ENCODE measurements around the gene UBE4B. TPM values are rescaled to one million over a fixed set of nuclear protein-coding genes. Genes with fewer than 3 reads are reported as not detected.

Gene UBE4B
- total RNA-seq, 1 donor from 2014 or later = 17.3 TPM

DNA sequence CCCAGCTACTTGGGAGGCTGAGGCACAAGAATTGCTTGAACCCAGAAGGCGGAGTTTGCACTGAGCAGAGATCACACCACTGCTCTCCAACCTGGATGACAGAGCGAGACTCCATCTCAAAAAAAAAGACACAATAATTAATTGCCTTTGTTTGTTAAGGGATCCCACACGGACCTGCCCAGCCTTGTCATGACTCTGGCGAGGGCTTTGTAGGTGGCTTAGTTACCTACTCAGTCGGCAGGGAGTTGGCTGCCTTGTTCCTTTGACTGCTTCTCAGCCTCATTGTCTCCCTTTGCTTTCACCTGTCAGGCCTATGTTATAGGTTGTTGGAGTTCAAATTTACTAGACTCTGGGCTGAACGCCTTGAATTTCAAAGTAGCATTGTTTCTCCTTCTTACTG lies 82.0 kb downstream of the UBE4B start:
- DNase-seq (ENCODE audit: low read depth, low spot score) = no peak

DNA sequence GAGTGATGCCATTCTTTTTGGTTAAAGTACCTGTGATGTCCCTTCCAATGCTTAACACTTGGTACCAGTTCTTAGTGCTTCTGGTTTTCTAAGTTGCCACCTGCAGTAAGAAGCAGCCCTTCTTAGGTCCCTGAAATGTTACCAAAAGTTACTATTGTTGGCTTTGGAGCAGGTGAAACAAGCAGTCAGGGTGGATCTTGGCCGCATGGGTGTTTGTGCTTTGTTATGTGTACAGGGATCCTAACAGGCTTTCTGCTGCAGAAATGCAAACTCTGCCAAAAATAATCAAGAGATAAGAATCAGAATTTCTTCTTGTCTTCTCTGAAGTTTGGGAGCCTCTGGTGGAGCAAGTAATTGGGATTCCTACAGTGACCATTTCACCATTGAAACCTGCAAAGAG lies 84.4 kb downstream of the UBE4B start:
- no peak for DNase-seq (ENCODE audit: low read depth, low spot score)

DNA sequence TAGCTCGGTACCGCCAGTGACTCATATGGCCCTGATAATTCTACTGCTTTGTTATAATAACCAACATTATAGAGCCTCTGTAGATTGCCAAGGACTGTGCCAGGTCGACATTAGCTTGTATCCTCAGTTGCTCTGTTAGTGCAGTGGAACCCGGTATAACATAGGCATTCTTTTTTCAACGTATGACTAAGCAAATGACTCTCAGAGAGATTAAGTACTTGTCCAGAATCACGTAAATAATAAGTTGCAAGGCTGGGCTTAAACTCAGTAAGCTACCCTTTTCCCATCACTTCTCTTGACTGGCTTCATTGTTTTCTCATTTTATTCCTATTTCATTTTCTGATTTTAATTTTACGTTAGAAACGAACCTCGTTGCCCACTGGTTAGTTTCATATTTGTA lies 85.1 kb downstream of the UBE4B start:
- DNase-seq (ENCODE audit: low read depth, low spot score) = no peak

DNA sequence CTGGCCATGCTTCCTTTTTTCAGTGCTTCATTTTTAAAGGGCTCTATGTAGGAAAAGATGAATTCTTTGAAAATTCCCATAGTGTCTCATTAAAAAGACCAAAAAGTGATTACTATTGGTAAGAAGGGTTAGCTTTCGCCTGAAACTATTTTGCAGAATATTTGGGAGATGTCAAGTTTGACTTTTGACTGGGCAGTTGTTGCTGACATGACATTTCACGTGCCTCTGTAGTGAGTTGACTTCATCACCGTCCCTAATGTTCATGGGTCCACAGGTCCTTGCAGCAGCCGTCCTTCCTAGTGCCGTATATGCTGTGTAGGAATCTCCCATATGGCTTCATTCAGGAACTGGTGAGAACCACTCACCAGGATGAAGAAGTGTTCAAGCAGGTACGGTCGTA lies 88.9 kb downstream of the UBE4B start:
- no peak for DNase-seq (ENCODE audit: low read depth, low spot score)

DNA sequence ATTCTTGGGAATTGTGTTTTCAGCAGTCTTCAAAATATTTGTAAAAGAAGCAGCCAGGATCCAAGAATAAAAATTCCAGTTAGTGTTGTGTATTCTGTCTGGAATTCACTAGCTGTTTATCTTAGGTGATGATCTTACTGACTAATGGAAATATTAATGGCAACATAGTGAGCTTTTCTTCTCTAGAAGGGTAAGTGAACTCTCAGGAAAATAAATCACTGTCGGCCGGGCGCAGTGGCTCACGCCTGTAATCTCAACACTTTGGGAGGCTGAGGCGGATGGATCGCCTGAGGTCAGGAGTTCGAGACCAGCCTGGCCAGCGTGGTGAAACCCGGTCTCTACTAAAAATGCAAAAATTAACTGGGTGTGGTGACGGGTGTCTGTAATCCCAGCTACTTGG lies 90.2 kb downstream of the UBE4B start:
- no peak for DNase-seq (ENCODE audit: low read depth, low spot score)

DNA sequence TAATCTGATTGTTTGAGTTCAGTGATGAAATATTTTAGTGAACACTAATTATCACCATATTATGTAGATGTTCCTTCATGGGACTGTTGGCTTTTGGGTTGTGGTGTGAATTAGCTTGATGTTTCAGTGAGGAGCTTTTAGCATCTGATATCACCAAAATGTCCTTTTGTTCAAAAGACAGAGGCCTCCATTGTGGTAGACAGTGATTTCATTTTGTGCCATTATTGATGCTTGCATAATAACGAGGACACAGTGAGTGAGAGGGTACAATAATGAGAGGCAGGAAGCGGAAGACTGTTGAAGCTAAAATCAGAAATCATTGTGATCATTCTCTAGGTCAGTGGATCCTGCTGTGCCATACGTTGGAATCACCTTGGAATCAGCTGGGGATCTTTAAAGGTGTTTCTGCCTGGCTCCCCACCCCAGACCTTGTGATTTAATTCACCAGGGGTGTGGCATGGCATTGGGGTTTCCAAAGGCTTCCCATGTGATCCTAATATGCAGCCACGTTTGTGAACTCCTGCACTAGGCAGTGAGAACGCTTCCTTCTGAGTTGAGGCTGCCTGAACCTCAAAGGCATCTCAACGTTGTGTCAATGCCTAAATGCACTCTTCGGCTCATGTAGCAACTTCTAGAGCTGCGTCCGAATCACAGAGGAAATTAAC lies 95.5 kb downstream of the UBE4B start:
- no peak for DNase-seq (ENCODE audit: low read depth, low spot score)

DNA sequence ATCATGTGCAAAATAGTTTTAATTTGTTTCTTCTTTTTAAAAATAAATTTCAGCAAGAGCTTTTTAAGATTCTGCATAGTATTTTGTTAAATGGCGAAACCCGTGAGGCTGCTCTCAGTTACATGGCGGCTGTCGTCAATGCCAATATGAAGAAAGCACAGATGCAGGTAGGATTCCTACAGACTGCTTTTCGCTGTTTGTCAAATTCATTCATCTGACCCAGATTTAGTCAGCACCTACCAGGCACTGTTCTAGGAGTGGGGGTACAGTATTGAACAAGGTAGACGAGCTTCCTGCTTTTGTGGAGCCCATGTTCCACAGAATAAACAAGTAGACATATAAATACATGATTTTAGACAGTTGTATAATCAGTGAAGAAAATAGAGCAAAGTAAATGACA lies 99.6 kb downstream of the UBE4B start:
- DNase-seq (ENCODE audit: low read depth, low spot score) = no peak

DNA sequence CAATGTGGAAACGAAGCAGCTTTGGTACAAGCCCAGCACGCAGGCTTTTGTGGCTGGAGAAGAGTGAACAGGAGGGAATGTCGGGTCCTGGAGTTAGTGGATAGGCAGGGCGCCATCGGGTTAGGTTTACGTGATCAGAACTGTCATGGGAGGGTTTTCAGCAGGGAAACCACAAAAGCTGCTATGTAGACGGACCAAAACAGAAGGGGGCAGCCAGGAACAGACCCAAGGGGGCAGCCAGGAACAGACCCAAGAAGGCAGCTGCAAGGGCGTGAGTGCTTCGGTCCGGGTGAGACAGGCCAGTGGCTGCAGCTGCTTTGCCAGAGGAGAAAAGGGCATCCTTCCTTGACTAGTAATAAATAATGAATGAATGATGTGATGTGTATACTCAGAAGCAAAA lies 100.1 kb downstream of the UBE4B start:
- DNase-seq (ENCODE audit: low read depth, low spot score) = no peak

DNA sequence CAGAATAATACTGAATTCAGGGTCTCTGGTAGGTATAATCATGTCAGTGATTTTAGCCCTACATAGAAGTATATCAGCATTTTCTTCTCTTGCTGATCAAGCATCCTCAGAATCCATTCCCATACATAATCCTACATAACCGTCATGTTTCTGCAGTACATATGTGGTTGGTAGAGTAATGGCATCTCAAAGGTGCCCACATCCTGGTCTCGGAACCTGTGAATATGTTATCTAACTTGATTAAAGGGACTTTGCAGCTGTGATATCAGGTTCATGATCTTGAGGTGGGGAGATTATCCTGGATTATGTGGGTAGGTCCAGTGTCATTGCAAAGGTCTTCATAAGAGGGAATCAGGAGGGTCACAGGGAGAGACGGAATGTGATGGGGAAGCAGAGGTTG lies 108.2 kb downstream of the UBE4B start:
- no peak for DNase-seq (ENCODE audit: low read depth, low spot score)

DNA sequence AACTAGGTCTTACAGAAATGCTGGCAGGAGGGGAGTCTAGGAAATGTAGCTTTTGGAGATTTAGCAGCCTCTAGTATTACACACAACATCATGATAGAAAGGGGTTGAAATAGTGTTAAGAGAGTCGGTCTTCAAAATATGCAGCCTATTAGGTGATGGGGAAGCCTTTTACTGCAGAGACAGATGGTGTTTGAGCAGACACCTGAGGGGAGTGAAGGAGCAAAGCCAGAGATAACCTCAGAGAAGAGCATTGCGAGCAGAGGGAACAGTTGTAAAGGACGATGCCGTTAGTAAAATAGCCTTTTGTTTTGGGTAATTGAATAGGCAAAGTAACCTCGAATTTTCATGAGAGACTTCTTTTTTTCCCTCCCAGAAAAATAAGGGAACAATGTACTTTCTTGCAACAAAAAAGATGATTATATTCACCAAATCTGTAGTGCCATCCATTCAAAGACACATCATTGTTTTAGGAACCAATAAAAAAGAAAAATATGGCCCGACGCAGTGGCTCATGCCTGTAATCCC lies 111.3 kb downstream of the UBE4B start:
- no peak for DNase-seq (ENCODE audit: low read depth, low spot score)

DNA sequence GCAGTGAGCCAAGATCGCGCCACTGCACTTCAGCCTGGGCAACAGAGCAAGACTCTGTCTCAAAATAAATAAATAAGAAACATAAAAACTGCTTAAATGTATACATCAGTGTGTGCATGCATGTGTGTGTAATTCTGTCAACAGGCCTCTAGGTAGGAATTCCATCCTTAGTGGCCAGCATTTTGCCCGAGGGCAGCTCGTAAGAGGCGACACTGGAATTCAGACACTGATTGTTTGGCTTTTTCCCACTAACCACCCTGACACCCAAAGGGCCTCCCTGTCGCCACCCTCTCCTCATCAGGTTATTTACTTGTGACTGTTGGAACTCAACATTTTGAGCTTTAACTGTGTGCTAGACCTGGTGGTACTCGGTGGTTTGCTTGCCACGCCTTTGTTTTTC lies 113.6 kb downstream of the UBE4B start:
- DNase-seq (ENCODE audit: low read depth, low spot score) = no peak

DNA sequence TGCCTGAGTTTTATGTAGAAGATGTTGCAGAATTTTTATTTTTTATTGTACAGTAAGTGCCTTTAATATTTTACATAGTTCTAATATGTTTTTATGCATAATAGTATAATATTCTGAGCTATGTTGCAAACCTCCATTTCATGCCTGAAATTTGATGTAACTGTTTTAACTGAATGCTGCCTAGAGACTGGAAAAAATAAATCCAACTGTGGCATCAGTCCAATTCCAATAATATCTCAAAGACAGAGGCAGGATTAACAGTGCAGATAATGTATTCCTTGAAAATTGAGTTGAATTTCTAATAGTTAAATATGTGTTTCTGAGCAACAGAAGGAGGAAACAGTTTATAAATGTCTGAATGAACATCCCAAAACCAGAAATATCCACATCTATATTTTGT lies 116.5 kb downstream of the UBE4B start:
- no peak for DNase-seq (ENCODE audit: low read depth, low spot score)

DNA sequence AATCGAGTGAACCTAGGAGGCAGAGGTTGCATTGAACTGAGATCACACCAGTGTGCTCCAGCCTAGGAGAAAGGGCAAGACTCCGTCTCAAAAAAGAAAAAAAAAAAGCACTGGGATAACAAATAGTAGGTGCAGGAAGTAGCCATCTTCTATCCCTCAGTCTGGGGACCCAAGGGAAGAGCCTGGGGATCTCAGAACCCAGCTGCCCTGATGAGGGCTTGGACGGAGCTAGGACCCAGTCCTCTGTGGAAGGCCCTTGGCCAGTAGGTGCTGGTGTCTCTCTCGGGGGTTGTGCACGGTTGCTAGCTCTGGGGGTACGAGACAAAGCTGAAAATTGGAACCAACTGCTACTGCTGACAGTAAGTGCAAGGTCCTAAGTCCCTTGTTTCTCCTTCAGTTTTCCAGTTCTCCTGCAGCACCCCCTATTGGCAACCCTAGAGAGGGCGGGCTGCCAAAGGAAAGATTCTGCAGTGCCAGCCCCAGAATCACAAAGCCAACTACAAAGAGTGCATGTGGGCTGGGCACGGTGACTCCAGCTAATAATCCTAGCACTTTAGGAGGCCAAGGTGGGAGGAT lies 120.0 kb downstream of the UBE4B start:
- DNase-seq (ENCODE audit: low read depth, low spot score) = peak; percentile 7

DNA sequence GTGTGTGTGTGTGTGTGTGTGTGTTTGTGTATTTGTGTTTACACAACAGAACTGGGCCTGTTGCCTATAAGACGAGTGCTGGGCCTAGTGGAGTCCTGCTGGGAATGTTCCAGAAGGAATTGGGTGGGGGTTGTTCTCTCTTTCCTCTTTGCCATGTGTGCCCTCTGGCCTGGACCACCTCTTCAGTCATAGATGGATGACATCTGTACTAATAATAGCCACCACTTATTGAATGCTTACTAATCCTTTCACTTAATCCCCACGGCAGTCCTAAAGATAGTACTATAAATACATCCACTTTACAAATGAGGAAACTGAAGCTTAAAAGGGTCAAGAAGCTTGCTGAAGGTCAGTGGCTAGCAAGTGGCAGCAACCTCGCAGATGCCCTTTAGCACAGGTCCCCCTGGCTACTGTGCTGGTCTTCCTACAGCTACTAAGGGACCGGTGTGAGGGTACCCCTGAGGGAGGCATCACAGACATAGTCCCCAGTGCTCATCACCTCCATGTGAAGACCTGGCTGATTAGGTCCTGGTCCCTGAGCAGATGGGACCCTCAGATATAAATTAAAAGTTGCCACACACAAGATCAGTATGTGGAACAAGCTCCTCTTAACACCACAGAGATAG lies 122.4 kb downstream of the UBE4B start:
- no peak for DNase-seq (ENCODE audit: low read depth, low spot score)

DNA sequence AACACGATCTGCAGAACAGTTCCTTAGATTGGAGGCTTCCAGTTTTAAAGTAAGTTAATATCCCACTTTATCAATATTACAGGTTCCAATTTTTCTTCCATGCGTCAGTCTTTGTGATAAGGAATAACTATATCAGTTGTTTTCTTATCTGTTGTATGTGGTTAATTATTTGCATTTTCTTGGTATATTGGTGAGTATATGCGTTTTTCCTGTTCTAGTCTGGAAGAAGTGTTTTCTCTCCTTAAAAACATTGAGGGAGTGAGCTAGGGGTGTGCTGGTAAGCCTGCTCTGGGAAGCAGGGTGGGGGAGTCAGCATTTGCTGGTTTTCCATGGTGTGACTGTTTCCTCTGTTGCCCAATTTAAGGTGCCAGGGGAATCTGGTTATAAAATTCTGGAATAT lies 127.4 kb downstream of the UBE4B start:
- DNase-seq (ENCODE audit: low read depth, low spot score) = no peak

DNA sequence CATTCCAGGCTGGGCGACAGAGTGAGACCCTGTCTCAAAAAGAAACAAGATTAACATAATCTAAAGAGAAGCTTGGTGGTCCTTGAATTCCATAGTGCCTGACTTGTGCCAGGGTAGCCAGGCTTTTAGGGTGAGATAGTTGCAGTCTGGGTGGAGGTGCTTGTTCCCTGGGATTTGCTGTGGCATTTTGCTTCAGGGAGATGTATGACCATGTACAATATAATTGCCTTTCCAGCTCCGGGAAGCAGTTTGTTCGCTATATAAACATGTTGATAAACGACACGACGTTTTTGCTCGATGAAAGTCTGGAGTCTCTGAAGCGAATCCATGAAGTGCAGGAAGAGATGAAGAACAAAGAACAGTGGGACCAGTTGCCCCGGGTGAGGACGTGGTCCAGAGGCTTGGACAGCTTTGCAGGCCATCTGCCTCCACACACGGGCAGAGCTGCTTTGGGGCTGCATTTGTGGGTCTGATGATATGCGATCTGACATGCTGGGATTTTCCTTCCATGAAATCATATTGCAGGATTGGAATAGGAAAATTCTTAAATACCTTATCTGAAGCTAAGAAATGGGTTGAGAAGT lies 128.2 kb downstream of the UBE4B start:
- DNase-seq (ENCODE audit: low read depth, low spot score) = no peak

DNA sequence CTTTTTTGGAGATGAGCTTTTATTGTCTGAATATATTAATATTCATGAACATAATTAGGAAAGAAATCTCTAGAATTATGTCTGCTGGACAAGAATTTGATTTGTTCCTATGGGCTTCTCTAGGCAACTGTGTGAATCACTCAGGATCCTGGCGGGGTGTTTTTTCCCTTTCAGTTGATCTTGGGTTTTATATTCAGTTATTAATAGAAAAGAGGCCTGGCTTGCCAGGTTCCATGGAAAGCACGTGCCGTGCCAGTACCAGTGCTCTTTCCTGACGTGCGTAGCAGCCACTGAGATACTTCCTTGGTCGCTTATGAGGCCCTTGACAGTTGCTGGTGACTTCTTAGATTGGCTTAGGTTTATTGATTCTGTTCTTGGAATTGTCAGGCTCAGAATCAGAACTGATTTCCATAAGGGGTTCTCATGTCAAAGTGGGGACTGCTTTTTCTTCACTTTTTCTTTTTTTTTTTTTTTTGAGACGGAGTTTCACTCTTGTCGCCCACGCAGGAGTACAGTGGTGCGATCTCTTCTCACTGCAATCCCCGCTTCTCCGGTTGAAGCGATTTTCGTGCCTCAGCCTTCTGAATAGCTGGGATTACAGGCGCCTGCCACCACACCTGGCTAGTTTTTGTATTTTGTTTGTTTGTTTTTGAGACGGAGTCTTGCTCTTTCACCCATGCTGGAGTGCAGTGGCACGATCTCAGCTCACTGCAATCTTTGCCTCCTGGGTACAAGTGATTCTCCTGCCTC lies 129.0 kb downstream of the UBE4B start:
- no peak for DNase-seq (ENCODE audit: low read depth, low spot score)

DNA sequence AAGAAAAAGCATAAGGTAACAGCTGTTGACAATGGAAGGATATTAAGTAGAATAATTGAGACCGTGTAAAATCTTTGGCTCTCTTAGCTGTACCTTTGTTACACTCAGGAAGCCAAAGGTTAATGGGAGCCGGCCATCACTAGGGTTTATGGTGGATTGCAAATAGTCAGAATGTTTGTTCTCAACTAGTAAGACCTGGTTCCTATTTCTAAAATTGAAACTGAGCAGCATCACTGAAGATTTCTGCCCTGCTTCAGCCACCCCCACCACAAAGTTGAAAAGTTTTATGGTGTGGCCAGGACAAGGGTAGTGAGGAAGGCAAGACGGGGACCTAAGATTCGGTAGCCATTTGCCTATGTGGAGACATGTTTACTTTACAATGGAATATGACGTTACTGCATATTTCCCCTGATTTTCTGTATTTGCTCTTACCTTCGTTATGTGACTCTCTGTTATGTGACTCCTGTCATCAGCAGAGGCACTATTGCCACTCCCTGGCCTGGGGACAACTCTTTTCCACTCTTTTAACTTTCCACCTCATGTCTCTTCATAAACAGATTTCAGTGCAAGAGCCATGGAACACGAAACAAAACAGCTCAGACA lies 136.3 kb downstream of the UBE4B start:
- no peak for DNase-seq (ENCODE audit: low read depth, low spot score)

DNA sequence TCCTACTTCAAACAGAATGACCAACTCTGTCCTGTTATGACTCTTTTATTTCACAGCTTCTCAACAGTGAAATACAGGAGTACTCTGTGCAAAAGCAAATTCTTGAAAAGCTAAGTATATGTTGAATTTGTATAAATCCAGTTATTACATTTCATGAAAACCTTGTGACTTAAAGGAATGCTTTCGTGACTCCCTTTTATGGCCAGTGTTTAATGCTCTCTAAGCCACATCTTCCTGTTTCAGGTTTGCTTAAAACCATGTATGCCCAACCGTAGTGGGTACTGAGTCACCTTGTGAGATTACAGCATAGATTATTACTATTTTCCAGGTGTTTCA lies 137.4 kb downstream of the UBE4B start:
- DNase-seq (ENCODE audit: low read depth, low spot score) = no peak

DNA sequence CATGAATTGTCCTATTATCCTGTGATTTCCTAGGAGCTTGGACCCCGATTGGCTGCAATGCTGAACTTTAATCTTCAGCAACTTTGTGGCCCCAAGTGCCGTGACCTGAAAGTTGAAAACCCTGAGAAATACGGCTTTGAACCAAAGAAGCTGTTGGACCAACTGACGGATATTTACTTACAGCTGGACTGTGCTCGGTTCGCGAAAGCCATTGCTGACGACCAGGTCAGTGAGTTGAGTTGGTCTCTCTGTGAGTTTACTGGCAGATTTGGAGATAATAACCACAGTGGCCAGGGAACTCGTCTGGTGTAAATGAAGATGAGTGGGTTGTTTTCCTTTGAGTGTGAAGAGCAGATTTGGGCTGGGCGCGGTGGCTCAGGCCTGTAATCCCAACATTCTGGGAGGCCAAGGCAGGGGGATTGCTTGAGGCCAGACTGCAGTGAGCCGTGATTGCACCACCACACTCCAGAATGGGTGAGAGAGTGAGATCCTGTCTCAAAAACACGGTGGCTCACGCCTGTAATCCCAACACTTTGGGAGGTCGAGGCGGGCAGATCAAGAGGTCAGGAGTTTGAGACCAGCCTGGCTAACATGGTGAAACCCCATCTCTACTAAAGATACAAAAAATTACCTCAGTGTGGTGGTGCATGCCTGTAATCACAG lies 138.5 kb downstream of the UBE4B start:
- DNase-seq (ENCODE audit: low read depth, low spot score) = no peak

All from pulmonary artery endothelial cell (primary cell).